NCI-H345 treated with DMSO at 0.1 percent for 48 hours (cell line): ENCODE measurements around the gene DNAH8.
"Not testable (repeated sequence)": the region's sequence is repeated elsewhere in the genome, so short reads cannot be mapped to it uniquely, and the experiment has no call there.

ENCODE experiments used
- DNase-seq: peaks from one replicate; lab custom pipeline; 2025; ENCODE audit not compliant: unreplicated experiment; lab: John Stamatoyannopoulos, UW

DNAH8 gene

GRCh38 chr6:38836585-38836984 lies 121.5 kb downstream of the DNAH8 start:
- DNase-seq: no peak

GRCh38 chr6:38837101-38837500 lies 122.0 kb downstream of the DNAH8 start:
- no peak for DNase-seq

- no peak for DNase-seq
Measured at GRCh38 chr6:38843798-38844197, 128.7 kb downstream of the DNAH8 start.

DNA sequence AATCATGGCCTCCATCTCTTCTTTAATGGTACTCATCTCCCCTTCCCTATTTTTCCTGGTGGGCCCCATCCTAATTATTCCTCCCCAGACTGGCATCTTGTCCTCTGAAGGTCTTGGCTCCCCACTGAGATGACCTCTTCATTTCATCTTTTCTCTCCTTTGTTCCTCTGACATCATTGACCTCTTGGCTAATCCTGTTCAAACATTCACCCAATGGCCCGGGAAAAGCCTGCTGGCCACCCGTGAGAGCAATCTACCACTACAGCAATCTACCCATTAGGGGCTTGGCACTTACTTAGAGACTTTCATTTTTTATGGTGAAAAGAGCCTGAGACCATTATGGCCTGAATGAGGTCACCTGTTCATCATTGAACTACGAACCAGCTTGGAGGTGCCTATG lies 130.8 kb downstream of the DNAH8 start:
- no peak for DNase-seq

DNA sequence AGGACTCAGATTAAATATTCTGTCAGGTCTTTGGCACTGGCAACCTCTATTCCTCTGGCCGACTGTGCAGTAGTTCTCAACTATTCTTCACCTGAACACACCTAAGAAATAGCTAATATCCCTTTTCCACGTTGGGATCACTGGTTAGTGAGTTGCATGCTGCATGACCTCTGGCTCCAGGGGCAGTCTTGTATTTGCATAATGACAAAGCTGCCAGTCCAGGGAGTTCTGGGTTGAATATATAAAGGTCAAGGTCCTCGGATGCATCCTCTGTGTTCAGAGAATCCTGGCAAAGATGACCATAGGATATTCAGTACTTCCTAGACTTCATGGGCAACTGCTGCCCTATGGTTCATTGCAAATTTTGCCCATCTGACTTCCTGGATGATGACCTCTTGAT lies 131.2 kb downstream of the DNAH8 start:
- no peak for DNase-seq

DNA sequence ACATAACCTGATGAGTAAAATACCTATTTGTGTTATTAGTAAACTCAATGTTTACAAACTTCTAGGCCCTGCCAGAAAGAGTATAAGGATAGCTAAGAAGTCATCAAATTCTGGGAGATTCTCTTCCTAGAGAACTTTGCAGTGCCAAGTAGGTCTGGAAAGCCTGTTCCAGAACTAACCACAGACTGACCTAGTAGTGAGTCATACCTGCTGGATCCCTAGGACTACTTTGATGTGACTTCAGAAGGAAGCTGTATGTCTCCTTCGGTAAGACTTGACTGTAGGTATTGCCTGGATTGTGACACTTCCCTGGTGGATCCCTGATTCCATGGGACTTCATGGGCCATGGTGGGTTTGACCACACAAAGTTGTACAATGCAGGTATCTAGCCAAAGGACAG lies 131.7 kb downstream of the DNAH8 start:
- DNase-seq: no peak

DNA sequence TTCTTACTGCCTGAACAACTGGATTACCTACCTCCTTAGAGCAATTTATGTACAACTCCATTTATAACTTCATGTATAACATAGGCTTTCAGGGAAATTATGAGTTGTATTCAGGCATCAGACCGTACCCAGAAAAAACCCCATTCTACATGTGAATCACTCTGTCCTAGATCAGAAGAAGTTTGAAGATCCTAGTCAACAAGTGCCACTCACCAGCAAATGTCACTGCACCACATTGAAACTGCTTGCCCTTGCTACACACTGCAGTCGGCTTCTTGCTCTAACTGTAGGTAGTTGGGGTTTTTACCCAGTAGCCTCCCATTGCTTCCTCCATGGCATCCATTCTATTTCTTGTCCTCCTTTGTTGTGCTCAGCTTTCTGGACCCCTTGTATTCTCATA lies 132.4 kb downstream of the DNAH8 start:
- DNase-seq: no peak

- no peak for DNase-seq
Measured at GRCh38 chr6:38848760-38849159, 133.6 kb downstream of the DNAH8 start.

DNA sequence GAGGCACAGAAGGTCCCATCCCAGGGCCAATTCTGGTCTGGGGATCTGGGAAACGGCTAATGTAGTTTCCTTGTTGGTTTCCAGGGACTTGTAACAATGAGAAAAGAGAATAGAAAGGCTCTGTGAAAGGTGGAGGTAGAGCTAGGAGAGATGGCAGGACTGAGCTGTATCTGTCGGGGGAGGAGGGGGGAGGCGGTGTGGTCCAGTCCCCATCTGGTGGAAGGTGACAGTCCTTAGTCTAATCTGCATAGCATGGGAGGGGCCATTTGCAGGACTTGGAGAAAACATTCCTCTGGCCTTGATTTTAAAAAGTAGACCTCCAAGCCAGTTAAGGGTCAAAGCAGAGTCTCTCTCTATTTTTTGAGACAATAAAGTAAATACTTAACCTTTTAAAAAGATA lies 137.1 kb downstream of the DNAH8 start:
- no peak for DNase-seq

GRCh38 chr6:38853236-38853635 lies 138.1 kb downstream of the DNAH8 start:
- DNase-seq: no peak

DNA sequence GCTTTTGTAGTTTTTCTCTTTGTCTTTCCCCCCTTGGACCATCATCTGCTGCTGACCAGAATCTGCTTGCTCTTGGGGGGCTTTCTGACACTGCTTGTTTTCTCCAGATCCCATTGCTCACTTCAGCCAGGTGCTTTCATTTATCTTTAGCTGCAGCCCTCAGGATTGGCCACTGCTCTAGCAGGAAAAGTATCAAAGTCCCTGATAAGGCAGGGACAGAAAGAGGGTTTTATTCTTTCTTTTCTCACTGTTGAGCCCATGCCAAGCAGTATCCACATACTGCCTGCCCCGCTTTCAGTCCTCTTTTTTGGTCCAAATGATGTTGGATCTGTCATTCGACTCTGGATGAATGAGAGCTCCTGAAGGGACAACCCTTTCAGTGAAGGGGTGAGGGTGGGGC lies 141.4 kb downstream of the DNAH8 start:
- DNase-seq: no peak

- DNase-seq: no peak
Measured at GRCh38 chr6:38857815-38858214, 142.7 kb downstream of the DNAH8 start.

- DNase-seq: no peak
Measured at GRCh38 chr6:38860041-38860440, 144.9 kb downstream of the DNAH8 start.

GRCh38 chr6:38861926-38862401 lies 146.9 kb downstream of the DNAH8 start:
- DNase-seq: no peak

GRCh38 chr6:38865521-38866174 lies 150.5 kb downstream of the DNAH8 start:
- no peak for DNase-seq

- no peak for DNase-seq
Measured at GRCh38 chr6:38867726-38868125, 152.6 kb downstream of the DNAH8 start.

DNA sequence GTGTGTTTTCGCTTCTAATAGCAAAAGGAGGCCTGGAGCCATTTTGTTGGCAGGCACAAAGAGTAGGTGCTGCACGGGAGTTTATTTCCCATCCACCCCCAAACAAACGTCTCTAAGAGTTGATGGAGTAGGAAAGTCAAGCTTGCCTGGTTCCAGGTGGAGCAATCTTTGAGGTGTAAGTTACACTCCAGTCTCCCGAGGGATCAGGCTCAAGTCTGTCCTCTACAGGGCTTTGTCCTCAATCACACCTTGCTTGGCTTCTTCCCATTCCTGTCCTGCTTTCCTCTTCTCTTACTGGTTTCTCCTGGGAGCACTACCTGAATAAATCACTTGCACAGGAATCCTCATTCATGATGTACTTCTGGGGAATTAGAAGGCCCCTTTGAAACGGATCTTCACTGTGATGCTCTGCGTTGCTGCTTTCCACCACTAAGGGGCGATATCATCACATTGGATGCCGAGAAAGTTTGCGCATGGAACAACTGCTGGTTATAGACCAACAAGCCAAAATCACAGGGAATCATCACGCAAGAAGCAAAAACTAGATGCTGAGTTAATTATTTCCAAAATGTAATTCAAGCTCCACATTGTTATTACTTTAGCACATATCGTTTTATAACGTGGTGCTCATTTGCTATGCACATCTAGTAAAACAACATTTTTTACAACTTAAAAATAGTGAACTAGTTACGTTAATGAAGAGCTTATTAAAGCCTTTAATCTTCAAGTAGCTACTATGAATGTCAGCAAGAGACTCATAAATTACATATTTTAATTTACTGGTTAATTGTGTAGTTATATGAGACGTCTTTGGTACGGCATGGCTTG lies 156.8 kb downstream of the DNAH8 start:
- peak; percentile 35 for DNase-seq

DNA sequence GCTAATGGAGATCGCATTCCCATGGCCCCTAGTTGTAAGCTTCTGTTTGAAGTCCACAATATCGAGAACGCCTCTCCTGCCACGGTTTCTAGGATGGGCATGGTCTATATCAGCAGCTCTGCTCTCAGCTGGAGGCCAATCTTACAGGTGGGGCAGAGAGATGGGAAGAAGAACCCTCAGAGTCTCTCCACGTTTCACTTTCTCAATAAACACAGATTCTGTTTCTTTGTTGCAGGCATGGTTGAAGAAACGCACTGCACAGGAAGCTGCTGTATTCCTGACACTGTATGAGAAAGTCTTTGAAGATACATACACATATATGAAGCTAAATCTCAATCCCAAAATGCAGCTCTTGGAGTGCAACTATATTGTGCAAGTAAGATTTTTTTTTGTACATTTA lies 157.9 kb downstream of the DNAH8 start:
- no peak for DNase-seq

- not testable (repeated sequence) for DNase-seq
Measured at GRCh38 chr6:38873816-38874215, 158.7 kb downstream of the DNAH8 start.

- DNase-seq: no peak
Measured at GRCh38 chr6:38876475-38876874, 161.4 kb downstream of the DNAH8 start.

GRCh38 chr6:38877721-38878120 lies 162.6 kb downstream of the DNAH8 start:
- no peak for DNase-seq

- DNase-seq: no peak
Measured at GRCh38 chr6:38882157-38882556, 167.0 kb downstream of the DNAH8 start.
